Measurements from ENCODE around the gene SIK3.
A peak's percentile ranks its signal among the peaks of the same experiment; 100 is the strongest.

SIK3 gene

GRCh38 chr11:117072517-117073461, 25.4 kb downstream of the SIK3 start:
- H3K4me3 ChIP-seq (ENCODE audit: low read length), result no peak overlapping the region

GRCh38 chr11:117071344-117071787, 26.9 kb downstream of the SIK3 start:
- no peaks in the 10 kb centered on the region for H3K36me3 ChIP-seq (ENCODE audit: insufficient read depth, low read length)

More at GRCh38 chr11:117072517-117073461, 25.4 kb downstream of the SIK3 start:
- H3K9me3 ChIP-seq (ENCODE audit: insufficient read depth, low read depth, low read length), result no peaks in the 10 kb centered on the region
- H3K27ac ChIP-seq (ENCODE audit: low read depth, low read length), result peak overlapping the region; percentile 49
- H3K4me1 ChIP-seq (ENCODE audit: insufficient read depth, low read length), result peaks cover 34% of the 10 kb centered on the region
- H3K9ac ChIP-seq (ENCODE audit: low read depth, low read length), result no peak overlapping the region
- WGBS, result 86% methylated on average over 4 of the region's 5 CpGs
- H3K36me3 ChIP-seq (ENCODE audit: insufficient read depth, low read length), result no peaks in the 10 kb centered on the region
- no peaks in the 10 kb centered on the region for H3K27me3 ChIP-seq (ENCODE audit: insufficient read depth, low read length)

GRCh38 chr11:117070016-117070415, 28.2 kb downstream of the SIK3 start:
- WGBS, result 62% methylated on average over 1 of the region's 1 CpG
- Histone ChIP-seq H3K36me3 (ENCODE audit: insufficient read depth, low read length) (no peaks in the 10 kb centered on the region), H3K27ac (ENCODE audit: low read depth, low read length) (no peak overlapping the region), H3K4me3 (ENCODE audit: low read length) (no peak overlapping the region), H3K27me3 (ENCODE audit: insufficient read depth, low read length) (no peaks in the 10 kb centered on the region), H3K4me1 (ENCODE audit: insufficient read depth, low read length) (peaks cover 24% of the 10 kb centered on the region), H3K9me3 (ENCODE audit: insufficient read depth, low read depth, low read length) (no peaks in the 10 kb centered on the region), H3K9ac (ENCODE audit: low read depth, low read length) (no peak overlapping the region)

More at GRCh38 chr11:117071344-117071787, 26.9 kb downstream of the SIK3 start:
- Histone ChIP-seq H3K9ac (ENCODE audit: low read depth, low read length) (no peak overlapping the region), H3K4me3 (ENCODE audit: low read length) (no peak overlapping the region), H3K4me1 (ENCODE audit: insufficient read depth, low read length) (peaks cover 24% of the 10 kb centered on the region), H3K27me3 (ENCODE audit: insufficient read depth, low read length) (no peaks in the 10 kb centered on the region), H3K9me3 (ENCODE audit: insufficient read depth, low read depth, low read length) (no peaks in the 10 kb centered on the region), H3K27ac (ENCODE audit: low read depth, low read length) (no peak overlapping the region)
- 87% methylated on average over 3 of the region's 3 CpGs for WGBS

GRCh38 chr11:117068303-117068860, 29.8 kb downstream of the SIK3 start:
- Histone ChIP-seq H3K9me3 (ENCODE audit: insufficient read depth, low read depth, low read length) (no peaks in the 10 kb centered on the region), H3K9ac (ENCODE audit: low read depth, low read length) (no peak overlapping the region), H3K27me3 (ENCODE audit: insufficient read depth, low read length) (no peaks in the 10 kb centered on the region), H3K4me3 (ENCODE audit: low read length) (no peak overlapping the region), H3K27ac (ENCODE audit: low read depth, low read length) (no peak overlapping the region), H3K36me3 (ENCODE audit: insufficient read depth, low read length) (no peaks in the 10 kb centered on the region), H3K4me1 (ENCODE audit: insufficient read depth, low read length) (peaks cover 22% of the 10 kb centered on the region)
- WGBS, result 94% methylated on average over 6 of the region's 6 CpGs

GRCh38 chr11:117066959-117067358, 31.3 kb downstream of the SIK3 start:
- Histone ChIP-seq H3K27ac (ENCODE audit: low read depth, low read length) (no peak overlapping the region), H3K27me3 (ENCODE audit: insufficient read depth, low read length) (no peaks in the 10 kb centered on the region), H3K9ac (ENCODE audit: low read depth, low read length) (no peak overlapping the region), H3K9me3 (ENCODE audit: insufficient read depth, low read depth, low read length) (no peaks in the 10 kb centered on the region), H3K4me1 (ENCODE audit: insufficient read depth, low read length) (peaks cover 10% of the 10 kb centered on the region; the same call in 1 of the 2 replicates), H3K4me3 (ENCODE audit: low read length) (no peak overlapping the region), H3K36me3 (ENCODE audit: insufficient read depth, low read length) (no peaks in the 10 kb centered on the region)
- 95% methylated on average over 2 of the region's 2 CpGs for WGBS

- Histone ChIP-seq H3K9me3 (ENCODE audit: insufficient read depth, low read depth, low read length) (no peaks in the 10 kb centered on the region), H3K9ac (ENCODE audit: low read depth, low read length) (no peak overlapping the region), H3K27me3 (ENCODE audit: insufficient read depth, low read length) (no peaks in the 10 kb centered on the region), H3K4me3 (ENCODE audit: low read length) (no peak overlapping the region), H3K36me3 (ENCODE audit: insufficient read depth, low read length) (no peaks in the 10 kb centered on the region), H3K27ac (ENCODE audit: low read depth, low read length) (no peak overlapping the region), H3K4me1 (ENCODE audit: insufficient read depth, low read length) (peaks cover 12% of the 10 kb centered on the region; the same call in 1 of the 2 replicates)
- WGBS, result 86% methylated on average over 1 of the region's 1 CpG
Observed at GRCh38 chr11:117064275-117064674, 34.0 kb downstream of the SIK3 start.

- peaks cover 20% of the 10 kb centered on the region; the same call in 1 of the 2 replicates for H3K4me1 ChIP-seq (ENCODE audit: insufficient read depth, low read length)
- no peak overlapping the region for H3K4me3 ChIP-seq (ENCODE audit: low read length)
- H3K36me3 ChIP-seq (ENCODE audit: insufficient read depth, low read length), result no peaks in the 10 kb centered on the region
- WGBS, result 94% methylated on average over 2 of the region's 2 CpGs
- no peak overlapping the region for H3K27ac ChIP-seq (ENCODE audit: low read depth, low read length)
- H3K9me3 ChIP-seq (ENCODE audit: insufficient read depth, low read depth, low read length), result no peaks in the 10 kb centered on the region
- no peak overlapping the region for H3K9ac ChIP-seq (ENCODE audit: low read depth, low read length)
- no peaks in the 10 kb centered on the region for H3K27me3 ChIP-seq (ENCODE audit: insufficient read depth, low read length)
Observed at GRCh38 chr11:117062498-117062897, 35.7 kb downstream of the SIK3 start.

GRCh38 chr11:117061256-117061655, 37.0 kb downstream of the SIK3 start:
- Histone ChIP-seq H3K36me3 (ENCODE audit: insufficient read depth, low read length) (no peaks in the 10 kb centered on the region), H3K9me3 (ENCODE audit: insufficient read depth, low read depth, low read length) (no peaks in the 10 kb centered on the region), H3K9ac (ENCODE audit: low read depth, low read length) (no peak overlapping the region), H3K27me3 (ENCODE audit: insufficient read depth, low read length) (no peaks in the 10 kb centered on the region), H3K4me1 (ENCODE audit: insufficient read depth, low read length) (peaks cover 20% of the 10 kb centered on the region; the same call in 1 of the 2 replicates), H3K27ac (ENCODE audit: low read depth, low read length) (no peak overlapping the region), H3K4me3 (ENCODE audit: low read length) (no peak overlapping the region)
- 91% methylated on average over 5 of the region's 5 CpGs for WGBS

GRCh38 chr11:117059611-117060148, 38.5 kb downstream of the SIK3 start:
- Histone ChIP-seq H3K27me3 (ENCODE audit: insufficient read depth, low read length) (no peaks in the 10 kb centered on the region), H3K4me1 (ENCODE audit: insufficient read depth, low read length) (peaks cover 20% of the 10 kb centered on the region; the same call in 1 of the 2 replicates), H3K36me3 (ENCODE audit: insufficient read depth, low read length) (no peaks in the 10 kb centered on the region), H3K9me3 (ENCODE audit: insufficient read depth, low read depth, low read length) (no peaks in the 10 kb centered on the region), H3K4me3 (ENCODE audit: low read length) (no peak overlapping the region), H3K27ac (ENCODE audit: low read depth, low read length) (no peak overlapping the region), H3K9ac (ENCODE audit: low read depth, low read length) (no peak overlapping the region)
- WGBS, result 100% methylated on average over 3 of the region's 3 CpGs

GRCh38 chr11:117058761-117059261, 39.4 kb downstream of the SIK3 start:
- Histone ChIP-seq H3K9ac (ENCODE audit: low read depth, low read length) (no peak overlapping the region), H3K27ac (ENCODE audit: low read depth, low read length) (peak overlapping the region; percentile 20; the same call in 1 of the 2 replicates), H3K27me3 (ENCODE audit: insufficient read depth, low read length) (no peaks in the 10 kb centered on the region), H3K9me3 (ENCODE audit: insufficient read depth, low read depth, low read length) (no peaks in the 10 kb centered on the region), H3K36me3 (ENCODE audit: insufficient read depth, low read length) (no peaks in the 10 kb centered on the region), H3K4me3 (ENCODE audit: low read length) (no peak overlapping the region), H3K4me1 (ENCODE audit: insufficient read depth, low read length) (peaks cover 15% of the 10 kb centered on the region; the same call in 1 of the 2 replicates)
- 64% methylated on average over 4 of the region's 4 CpGs for WGBS

- Histone ChIP-seq H3K27ac (ENCODE audit: low read depth, low read length) (no peak overlapping the region), H3K4me3 (ENCODE audit: low read length) (no peak overlapping the region), H3K36me3 (ENCODE audit: insufficient read depth, low read length) (no peaks in the 10 kb centered on the region), H3K9ac (ENCODE audit: low read depth, low read length) (no peak overlapping the region), H3K9me3 (ENCODE audit: insufficient read depth, low read depth, low read length) (no peaks in the 10 kb centered on the region), H3K4me1 (ENCODE audit: insufficient read depth, low read length) (peaks cover 15% of the 10 kb centered on the region; the same call in 1 of the 2 replicates), H3K27me3 (ENCODE audit: insufficient read depth, low read length) (no peaks in the 10 kb centered on the region)
Observed at GRCh38 chr11:117057727-117058126, 40.5 kb downstream of the SIK3 start.
